HL-60/S4 treated with phorbol 12-myristate 13-acetate at 8.2 ng/mL for 4 days and 3 days (cell line): ENCODE results near the gene B4GALNT4.
"Not testable (repeated sequence)": the region's sequence is repeated elsewhere in the genome, so short reads cannot be mapped to it uniquely, and the experiment has no call there.

Experiments
- in situ Hi-C: fragments of 300-500 bp; cut with MboI; formaldehyde crosslinking; loops from 2 replicates; pipeline ENCODE4 v1.15.0; 2022; ENCODE audit warnings: low sequenced_read_pairs

The B4GALNT4 gene

GRCh38 chr11:358129-358800 lies 11.0 kb upstream of the B4GALNT4 start:
- in situ Hi-C loops: no loop called here

GRCh38 chr11:359181-359714 lies 10.1 kb upstream of the B4GALNT4 start:
- in situ Hi-C loops: no loop called here

- in situ Hi-C loops: no loop called here
Observed at GRCh38 chr11:360326-361280, 8.7 kb upstream of the B4GALNT4 start.

- in situ Hi-C loops: no loop called here
Observed at GRCh38 chr11:362642-363442, 6.5 kb upstream of the B4GALNT4 start.

- in situ Hi-C loops: not testable (repeated sequence)
Observed at GRCh38 chr11:363443-363805, 5.9 kb upstream of the B4GALNT4 start.

GRCh38 chr11:363948-364761 lies 5.1 kb upstream of the B4GALNT4 start:
- in situ Hi-C loops: no loop called here

GRCh38 chr11:364991-365725 lies 4.1 kb upstream of the B4GALNT4 start:
- in situ Hi-C loops: no loop called here

GRCh38 chr11:365831-366230 lies 3.5 kb upstream of the B4GALNT4 start:
- in situ Hi-C loops: no loop called here

- in situ Hi-C loops: no loop called here
Observed at GRCh38 chr11:367956-368413, 1.3 kb upstream of the B4GALNT4 start.

GRCh38 chr11:368414-369335 lies 624 bp upstream of the B4GALNT4 start:
- in situ Hi-C loops: no loop called here

- in situ Hi-C loops: no loop called here
Observed at GRCh38 chr11:370070-370941, 1.0 kb downstream of the B4GALNT4 start.

- in situ Hi-C loops: no loop called here
Observed at GRCh38 chr11:371051-371450, 1.8 kb downstream of the B4GALNT4 start.

GRCh38 chr11:371716-372590 lies 2.7 kb downstream of the B4GALNT4 start:
- in situ Hi-C loops: no loop called here

GRCh38 chr11:372809-373715 lies 3.8 kb downstream of the B4GALNT4 start:
- in situ Hi-C loops: no loop called here
